ENCODE results near the gene ONECUT2.

Gene ONECUT2

GRCh38 chr18:57439985-57440330 is 4.8 kb downstream of the ONECUT2 start:
- Histone ChIP-seq H3K9me3 (ENCODE audit: insufficient read depth, low read depth, low read length) (no peaks in the 10 kb centered on the region; the same call in 1 of the 2 replicates), H3K27ac (ENCODE audit: low read length) (no peak overlapping the region), H3K36me3 (ENCODE audit: insufficient read depth, low read depth, low read length) (no peaks in the 10 kb centered on the region), H3K9ac (ENCODE audit: low read depth, low read length) (no peak overlapping the region), H3K4me1 (ENCODE audit: insufficient read depth, low read length) (peaks cover 10% of the 10 kb centered on the region; the same call in 1 of the 2 replicates), H3K27me3 (ENCODE audit: insufficient read depth, low read length) (peaks cover 93% of the 10 kb centered on the region), H3K4me3 (ENCODE audit: low read length) (peak overlapping the region; percentile 42; the same call in 1 of the 2 replicates)

GRCh38 chr18:57440331-57441070 is 5.3 kb downstream of the ONECUT2 start:
- H3K9ac ChIP-seq (ENCODE audit: low read depth, low read length) = no peak overlapping the region
- H3K9me3 ChIP-seq (ENCODE audit: insufficient read depth, low read depth, low read length) = no peaks in the 10 kb centered on the region; the same call in 1 of the 2 replicates
- H3K27me3 ChIP-seq (ENCODE audit: insufficient read depth, low read length) = peaks cover 98% of the 10 kb centered on the region
- H3K4me1 ChIP-seq (ENCODE audit: insufficient read depth, low read length) = peaks cover 10% of the 10 kb centered on the region; the same call in 1 of the 2 replicates
- peak overlapping the region; percentile 57 for H3K4me3 ChIP-seq (ENCODE audit: low read length)
- H3K27ac ChIP-seq (ENCODE audit: low read length) = no peak overlapping the region
- H3K36me3 ChIP-seq (ENCODE audit: insufficient read depth, low read depth, low read length) = no peaks in the 10 kb centered on the region

- peak overlapping the region; percentile 57 for H3K4me3 ChIP-seq (ENCODE audit: low read length)
- peaks cover 100% of the 10 kb centered on the region for H3K27me3 ChIP-seq (ENCODE audit: insufficient read depth, low read length)
- H3K9me3 ChIP-seq (ENCODE audit: insufficient read depth, low read depth, low read length) = no peaks in the 10 kb centered on the region; the same call in 1 of the 2 replicates
- peaks cover 10% of the 10 kb centered on the region; the same call in 1 of the 2 replicates for H3K4me1 ChIP-seq (ENCODE audit: insufficient read depth, low read length)
- H3K9ac ChIP-seq (ENCODE audit: low read depth, low read length) = no peak overlapping the region
- H3K27ac ChIP-seq (ENCODE audit: low read length) = no peak overlapping the region
- no peaks in the 10 kb centered on the region for H3K36me3 ChIP-seq (ENCODE audit: insufficient read depth, low read depth, low read length)
These were observed 6.1 kb downstream of the ONECUT2 start for GRCh38 chr18:57441071-57441794.

- peaks cover 15% of the 10 kb centered on the region; the same call in 1 of the 2 replicates for H3K4me1 ChIP-seq (ENCODE audit: insufficient read depth, low read length)
- H3K36me3 ChIP-seq (ENCODE audit: insufficient read depth, low read depth, low read length) = no peaks in the 10 kb centered on the region
- H3K9me3 ChIP-seq (ENCODE audit: insufficient read depth, low read depth, low read length) = no peaks in the 10 kb centered on the region; the same call in 1 of the 2 replicates
- H3K9ac ChIP-seq (ENCODE audit: low read depth, low read length) = no peak overlapping the region
- no peak overlapping the region for H3K27ac ChIP-seq (ENCODE audit: low read length)
- no peak overlapping the region for H3K4me3 ChIP-seq (ENCODE audit: low read length)
- H3K27me3 ChIP-seq (ENCODE audit: insufficient read depth, low read length) = peaks cover 87% of the 10 kb centered on the region
These were observed 8.1 kb downstream of the ONECUT2 start for GRCh38 chr18:57443247-57443646.

- H3K9me3 ChIP-seq (ENCODE audit: insufficient read depth, low read depth, low read length) = no peaks in the 10 kb centered on the region; the same call in 1 of the 2 replicates
- no peak overlapping the region for H3K9ac ChIP-seq (ENCODE audit: low read depth, low read length)
- H3K4me1 ChIP-seq (ENCODE audit: insufficient read depth, low read length) = peaks cover 10% of the 10 kb centered on the region; the same call in 1 of the 2 replicates
- peaks cover 83% of the 10 kb centered on the region for H3K27me3 ChIP-seq (ENCODE audit: insufficient read depth, low read length)
- no peak overlapping the region for H3K27ac ChIP-seq (ENCODE audit: low read length)
- H3K4me3 ChIP-seq (ENCODE audit: low read length) = no peak overlapping the region
- H3K36me3 ChIP-seq (ENCODE audit: insufficient read depth, low read depth, low read length) = no peaks in the 10 kb centered on the region
These were observed 8.5 kb downstream of the ONECUT2 start for GRCh38 chr18:57443702-57444101.

GRCh38 chr18:57444301-57444759 is 9.2 kb downstream of the ONECUT2 start:
- Histone ChIP-seq H3K36me3 (ENCODE audit: insufficient read depth, low read depth, low read length) (no peaks in the 10 kb centered on the region), H3K4me1 (ENCODE audit: insufficient read depth, low read length) (peaks cover 8% of the 10 kb centered on the region; the same call in 1 of the 2 replicates), H3K4me3 (ENCODE audit: low read length) (no peak overlapping the region), H3K9me3 (ENCODE audit: insufficient read depth, low read depth, low read length) (no peaks in the 10 kb centered on the region; the same call in 1 of the 2 replicates), H3K27ac (ENCODE audit: low read length) (no peak overlapping the region), H3K27me3 (ENCODE audit: insufficient read depth, low read length) (peaks cover 76% of the 10 kb centered on the region), H3K9ac (ENCODE audit: low read depth, low read length) (no peak overlapping the region)

GRCh38 chr18:57445488-57446319 is 10.5 kb downstream of the ONECUT2 start:
- Histone ChIP-seq H3K27me3 (ENCODE audit: insufficient read depth, low read length) (peaks cover 63% of the 10 kb centered on the region), H3K4me3 (ENCODE audit: low read length) (no peak overlapping the region), H3K36me3 (ENCODE audit: insufficient read depth, low read depth, low read length) (no peaks in the 10 kb centered on the region), H3K4me1 (ENCODE audit: insufficient read depth, low read length) (peaks cover 5% of the 10 kb centered on the region; the same call in 1 of the 2 replicates), H3K9ac (ENCODE audit: low read depth, low read length) (no peak overlapping the region), H3K9me3 (ENCODE audit: insufficient read depth, low read depth, low read length) (no peaks in the 10 kb centered on the region), H3K27ac (ENCODE audit: low read length) (no peak overlapping the region)

GRCh38 chr18:57446322-57446721 is 11.1 kb downstream of the ONECUT2 start:
- H3K4me1 ChIP-seq (ENCODE audit: insufficient read depth, low read length) = peaks cover 5% of the 10 kb centered on the region; the same call in 1 of the 2 replicates
- no peak overlapping the region for H3K4me3 ChIP-seq (ENCODE audit: low read length)
- H3K9ac ChIP-seq (ENCODE audit: low read depth, low read length) = no peak overlapping the region
- peaks cover 57% of the 10 kb centered on the region for H3K27me3 ChIP-seq (ENCODE audit: insufficient read depth, low read length)
- H3K36me3 ChIP-seq (ENCODE audit: insufficient read depth, low read depth, low read length) = no peaks in the 10 kb centered on the region
- H3K27ac ChIP-seq (ENCODE audit: low read length) = no peak overlapping the region
- H3K9me3 ChIP-seq (ENCODE audit: insufficient read depth, low read depth, low read length) = no peaks in the 10 kb centered on the region

GRCh38 chr18:57447154-57447621 is 12.0 kb downstream of the ONECUT2 start:
- Histone ChIP-seq H3K9ac (ENCODE audit: low read depth, low read length) (no peak overlapping the region), H3K27me3 (ENCODE audit: insufficient read depth, low read length) (peaks cover 48% of the 10 kb centered on the region), H3K4me3 (ENCODE audit: low read length) (no peak overlapping the region; the same call in 1 of the 2 replicates), H3K4me1 (ENCODE audit: insufficient read depth, low read length) (peaks cover 5% of the 10 kb centered on the region; the same call in 1 of the 2 replicates), H3K36me3 (ENCODE audit: insufficient read depth, low read depth, low read length) (no peaks in the 10 kb centered on the region), H3K9me3 (ENCODE audit: insufficient read depth, low read depth, low read length) (no peaks in the 10 kb centered on the region), H3K27ac (ENCODE audit: low read length) (no peak overlapping the region)

GRCh38 chr18:57455576-57456129 is 20.5 kb downstream of the ONECUT2 start:
- Histone ChIP-seq H3K4me3 (ENCODE audit: low read length) (no peak overlapping the region), H3K36me3 (ENCODE audit: insufficient read depth, low read depth, low read length) (no peaks in the 10 kb centered on the region), H3K9me3 (ENCODE audit: insufficient read depth, low read depth, low read length) (no peaks in the 10 kb centered on the region), H3K27ac (ENCODE audit: low read length) (no peak overlapping the region), H3K9ac (ENCODE audit: low read depth, low read length) (no peak overlapping the region), H3K27me3 (ENCODE audit: insufficient read depth, low read length) (no peaks in the 10 kb centered on the region), H3K4me1 (ENCODE audit: insufficient read depth, low read length) (no peaks in the 10 kb centered on the region)
